DND-41 (cell line): Measurements from ENCODE around the gene SLC22A12.

Experiments used
- ATAC-seq: fragments of 200-7000 bp; cut with Tn5 transposase; 3 replicates; pipeline ENCODE4 v1.9.1; 2021; ENCODE audit warnings: low read depth; ENCODE audit not compliant: insufficient read depth
- DNase-seq: peaks from one replicate; pipeline ENCODE4 v3.0.0-alpha.2; 2020
- H2AFZ ChIP-seq: 2 replicates; pipeline ENCODE4 v1.6.0; 2012; ENCODE audit warnings: low read depth, low read length
- H3K27ac ChIP-seq: 2 replicates; pipeline ENCODE4 v1.5.1; 2012; ENCODE audit warnings: low read length, inconsistent platforms
- H3K27me3 ChIP-seq: fragments of 200-600 bp; sonication (generic); 2 replicates; pipeline ENCODE4 v1.6.0; 2012; ENCODE audit warnings: low read length, mild to moderate bottlenecking, inconsistent platforms; ENCODE audit not compliant: insufficient read depth, poor library complexity
- H3K36me3 ChIP-seq: 2 replicates; pipeline ENCODE4 v1.5.1; 2012; ENCODE audit warnings: low read length, inconsistent platforms; ENCODE audit not compliant: insufficient read depth
- H3K4me1 ChIP-seq: 2 replicates; pipeline ENCODE4 v1.5.1; 2012; ENCODE audit warnings: mild to moderate bottlenecking, low read length; ENCODE audit not compliant: insufficient read depth
- H3K4me2 ChIP-seq: 2 replicates; pipeline ENCODE4 v1.6.0; 2012; ENCODE audit warnings: mild to moderate bottlenecking, moderate library complexity, low read length, inconsistent platforms; ENCODE audit not compliant: insufficient read depth
- H3K4me3 ChIP-seq, 2 experiments: fragments of 200-600 bp in 1 of 2; shearing (Covaris generic) in 1 of 2; 2 replicates each; pipeline ENCODE4 v1.5.1; 2012 to 2016; ENCODE audit warnings: inconsistent platforms in 2 of 2, low read length in 2 of 2, mild to moderate bottlenecking in 2 of 2, low read depth in 1 of 2, moderate library complexity in 1 of 2
- H3K79me2 ChIP-seq: 2 replicates; pipeline ENCODE4 v1.6.0; 2012; ENCODE audit warnings: low read length, inconsistent platforms; ENCODE audit not compliant: insufficient read depth
- H3K9ac ChIP-seq: 2 replicates; pipeline ENCODE4 v1.6.0; 2012; ENCODE audit warnings: low read depth, mild to moderate bottlenecking, inconsistent platforms, low read length, moderate library complexity
- H3K9me3 ChIP-seq: 2 replicates; pipeline ENCODE4 v1.5.1; 2012; ENCODE audit warnings: low read length, moderate library complexity, mild to moderate bottlenecking, inconsistent platforms; ENCODE audit not compliant: insufficient read depth, severe bottlenecking
- H4K20me1 ChIP-seq: 2 replicates; pipeline ENCODE4 v1.6.0; 2012; ENCODE audit warnings: low read length; ENCODE audit not compliant: insufficient read depth
- EZH2 ChIP-seq: IDR thresholded peaks from 3 replicates; pipeline ENCODE4 v1.6.1; 2012; ENCODE audit warnings: borderline replicate concordance, low read depth, mild to moderate bottlenecking, moderate library complexity, low read length, inconsistent platforms; ENCODE audit not compliant: severe bottlenecking
- TF ChIP-seq, protein P1 (sequence below): IDR thresholded peaks from 2 replicates; pipeline ENCODE4 v1.5.1; 2012; ENCODE audit warnings: borderline replicate concordance, low read length, moderate library complexity, mild to moderate bottlenecking; ENCODE audit not compliant: poor library complexity, severe bottlenecking; ENCODE audit errors: extremely low read depth

Gene SLC22A12

DNA sequence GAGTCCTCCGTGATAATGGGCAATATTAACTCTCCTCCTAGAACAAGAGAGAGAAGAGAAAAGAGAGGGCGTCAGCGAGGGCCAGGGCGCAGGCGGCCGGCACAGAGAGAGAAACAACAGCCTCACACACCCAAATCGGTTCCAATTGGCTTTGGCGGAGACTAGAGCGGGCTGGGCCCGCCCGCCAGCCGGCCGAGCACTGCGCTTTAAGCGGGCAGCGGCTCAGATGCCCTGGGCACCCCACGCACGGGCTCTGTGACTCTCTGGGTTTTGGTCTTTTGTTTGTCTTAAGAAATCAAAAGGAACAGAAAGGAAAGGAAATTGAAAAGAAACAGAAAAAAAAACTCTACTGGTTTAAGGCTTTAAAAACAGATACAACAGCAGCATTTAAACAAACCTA lies 17.0 kb downstream of the SLC22A12 start:
- no peaks in the 10 kb centered on the region for H3K9me3 ChIP-seq
- no peak overlapping the region for H3K4me3 ChIP-seq
- H3K4me2 ChIP-seq: no peak overlapping the region
- H3K27ac ChIP-seq: no peak overlapping the region
- H3K9ac ChIP-seq: no peak overlapping the region
- no peaks in the 10 kb centered on the region for H3K4me1 ChIP-seq
- DNase-seq (no peak), ATAC-seq (no peak)
- no peaks in the 10 kb centered on the region for H4K20me1 ChIP-seq
- H2AFZ ChIP-seq: no peak overlapping the region
- no peak for TF ChIP-seq EZH2
- TF ChIP-seq, protein P1, sequence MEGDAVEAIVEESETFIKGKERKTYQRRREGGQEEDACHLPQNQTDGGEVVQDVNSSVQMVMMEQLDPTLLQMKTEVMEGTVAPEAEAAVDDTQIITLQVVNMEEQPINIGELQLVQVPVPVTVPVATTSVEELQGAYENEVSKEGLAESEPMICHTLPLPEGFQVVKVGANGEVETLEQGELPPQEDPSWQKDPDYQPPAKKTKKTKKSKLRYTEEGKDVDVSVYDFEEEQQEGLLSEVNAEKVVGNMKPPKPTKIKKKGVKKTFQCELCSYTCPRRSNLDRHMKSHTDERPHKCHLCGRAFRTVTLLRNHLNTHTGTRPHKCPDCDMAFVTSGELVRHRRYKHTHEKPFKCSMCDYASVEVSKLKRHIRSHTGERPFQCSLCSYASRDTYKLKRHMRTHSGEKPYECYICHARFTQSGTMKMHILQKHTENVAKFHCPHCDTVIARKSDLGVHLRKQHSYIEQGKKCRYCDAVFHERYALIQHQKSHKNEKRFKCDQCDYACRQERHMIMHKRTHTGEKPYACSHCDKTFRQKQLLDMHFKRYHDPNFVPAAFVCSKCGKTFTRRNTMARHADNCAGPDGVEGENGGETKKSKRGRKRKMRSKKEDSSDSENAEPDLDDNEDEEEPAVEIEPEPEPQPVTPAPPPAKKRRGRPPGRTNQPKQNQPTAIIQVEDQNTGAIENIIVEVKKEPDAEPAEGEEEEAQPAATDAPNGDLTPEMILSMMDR: no peak
- no peaks in the 10 kb centered on the region for H3K79me2 ChIP-seq
- no peaks in the 10 kb centered on the region for H3K27me3 ChIP-seq
- H3K36me3 ChIP-seq: no peaks in the 10 kb centered on the region

DNA sequence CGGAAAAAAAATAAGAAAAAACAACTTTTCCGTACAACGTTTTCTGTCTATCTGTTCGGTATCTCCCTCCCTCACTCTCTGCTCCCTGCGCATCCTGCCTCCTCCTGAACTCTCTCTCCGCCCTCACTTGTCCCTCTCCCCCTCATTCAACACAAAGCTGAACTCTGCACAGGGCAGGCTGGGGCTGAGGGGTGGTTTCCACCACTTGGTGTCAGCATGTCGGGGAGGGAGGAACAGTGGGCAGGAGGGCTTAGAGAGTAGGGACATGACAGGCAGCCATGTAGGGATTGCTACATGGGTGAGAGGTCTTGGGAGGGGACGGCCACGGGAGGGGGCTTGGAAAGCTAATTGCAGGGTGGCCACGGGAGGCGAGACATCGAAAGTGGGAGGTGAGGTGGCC lies 17.6 kb downstream of the SLC22A12 start:
- Histone ChIP-seq H3K27me3 (no peaks in the 10 kb centered on the region), H4K20me1 (no peaks in the 10 kb centered on the region), H3K4me3 (no peak overlapping the region), H2AFZ (no peak overlapping the region), H3K79me2 (no peaks in the 10 kb centered on the region), H3K4me2 (no peak overlapping the region), H3K9ac (no peak overlapping the region), H3K27ac (no peak overlapping the region), H3K36me3 (no peaks in the 10 kb centered on the region), H3K4me1 (no peaks in the 10 kb centered on the region), H3K9me3 (no peaks in the 10 kb centered on the region)
- TF ChIP-seq, protein P1: no peak
- TF ChIP-seq EZH2: no peak
- DNase-seq (no peak), ATAC-seq (no peak)

DNA sequence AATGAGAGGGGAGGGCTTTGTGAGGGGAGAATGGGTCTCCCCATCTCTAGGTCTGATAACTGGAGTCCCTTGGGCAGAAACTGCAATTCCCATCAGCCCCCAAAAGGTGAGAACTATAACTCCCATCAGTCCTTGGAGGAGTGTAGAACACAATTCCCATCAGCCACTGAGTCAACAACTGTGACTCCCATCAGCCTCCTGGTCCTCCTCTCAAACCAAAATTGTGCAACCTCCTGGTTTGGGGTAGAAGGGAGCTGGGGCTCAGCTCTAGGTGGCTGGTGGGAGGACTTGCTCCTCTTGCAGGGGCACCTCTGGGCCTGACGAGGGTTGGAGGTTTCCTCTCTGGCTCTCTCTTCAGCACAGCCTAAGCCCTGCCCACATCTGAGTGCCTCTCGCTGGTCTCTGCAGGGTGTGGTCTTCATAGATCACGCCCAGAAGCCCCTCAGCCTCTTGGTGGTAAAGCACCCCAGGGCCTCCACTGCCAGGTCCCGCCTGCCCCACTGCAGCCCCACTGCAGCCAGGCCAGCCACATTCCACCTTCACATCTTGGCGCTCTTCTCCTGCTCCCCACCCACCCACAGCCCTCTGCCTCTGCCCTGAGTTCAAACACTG lies 18.5 kb downstream of the SLC22A12 start:
- Histone ChIP-seq H2AFZ (no peak overlapping the region), H3K4me3 (no peak overlapping the region), H3K9ac (no peak overlapping the region), H3K79me2 (no peaks in the 10 kb centered on the region), H3K9me3 (no peaks in the 10 kb centered on the region), H4K20me1 (no peaks in the 10 kb centered on the region), H3K27ac (no peak overlapping the region), H3K4me2 (no peak overlapping the region), H3K27me3 (no peaks in the 10 kb centered on the region), H3K36me3 (no peaks in the 10 kb centered on the region), H3K4me1 (no peaks in the 10 kb centered on the region)
- no peak for TF ChIP-seq EZH2
- TF ChIP-seq, protein P1: no peak
- no peak for DNase-seq
- ATAC-seq: peak; percentile 50; the same call in 2 of the 3 replicates

GRCh38 chr11:64610596-64610995 lies 19.6 kb downstream of the SLC22A12 start:
- H3K36me3 ChIP-seq: no peaks in the 10 kb centered on the region
- no peaks in the 10 kb centered on the region for H3K4me1 ChIP-seq
- no peak overlapping the region for H3K4me2 ChIP-seq
- no peak for ATAC-seq
- H3K27me3 ChIP-seq: no peaks in the 10 kb centered on the region
- TF ChIP-seq EZH2: no peak
- TF ChIP-seq, protein P1: no peak
- no peaks in the 10 kb centered on the region for H3K9me3 ChIP-seq
- no peak overlapping the region for H2AFZ ChIP-seq
- H3K27ac ChIP-seq: no peak overlapping the region
- H4K20me1 ChIP-seq: no peaks in the 10 kb centered on the region
- H3K79me2 ChIP-seq: no peaks in the 10 kb centered on the region
- DNase-seq: no peak
- H3K9ac ChIP-seq: no peak overlapping the region
- no peak overlapping the region for H3K4me3 ChIP-seq
